ENCODE data around the gene LCOR.

The LCOR gene

GRCh38 chr10:96988426-96988825 is 156.3 kb downstream of the LCOR start:
- no peak for DNase-seq

GRCh38 chr10:96991313-96991841 is 159.3 kb downstream of the LCOR start:
- no peak for DNase-seq

- DNase-seq: no peak
Measured at GRCh38 chr10:96992721-96993120, 160.6 kb downstream of the LCOR start.

- DNase-seq: no peak
Measured at GRCh38 chr10:96995851-96996250, 163.8 kb downstream of the LCOR start.

- DNase-seq: no peak
Measured at GRCh38 chr10:96996275-96996965, 164.3 kb downstream of the LCOR start.

GRCh38 chr10:96998329-96998888 is 166.3 kb downstream of the LCOR start:
- no peak for DNase-seq

- no peak for DNase-seq
Measured at GRCh38 chr10:96999337-96999736, 167.2 kb downstream of the LCOR start.

- no peak for DNase-seq
Measured at GRCh38 chr10:96999987-97000386, 167.9 kb downstream of the LCOR start.

- no peak for DNase-seq
Measured at GRCh38 chr10:97000487-97001182, 168.5 kb downstream of the LCOR start.

- no peak for DNase-seq
Measured at GRCh38 chr10:97001183-97001991, 169.3 kb downstream of the LCOR start.

- no peak for DNase-seq
Measured at GRCh38 chr10:97002670-97003069, 170.6 kb downstream of the LCOR start.

GRCh38 chr10:97003151-97003803 is 171.2 kb downstream of the LCOR start:
- DNase-seq: no peak

GRCh38 chr10:97003804-97004201 is 171.7 kb downstream of the LCOR start:
- DNase-seq: no peak

GRCh38 chr10:97004591-97004990 is 172.5 kb downstream of the LCOR start:
- no peak for DNase-seq

- DNase-seq: no peak
Measured at GRCh38 chr10:97005349-97005748, 173.3 kb downstream of the LCOR start.

- no peak for DNase-seq
Measured at GRCh38 chr10:97006364-97006763, 174.3 kb downstream of the LCOR start.

GRCh38 chr10:97007417-97007816 is 175.3 kb downstream of the LCOR start:
- no peak for DNase-seq

GRCh38 chr10:97010695-97011206 is 178.7 kb downstream of the LCOR start:
- no peak for DNase-seq

GRCh38 chr10:97011397-97011796 is 179.3 kb downstream of the LCOR start:
- no peak for DNase-seq

- DNase-seq: no peak
Measured at GRCh38 chr10:97012470-97012869, 180.4 kb downstream of the LCOR start.

GRCh38 chr10:97013568-97013967 is 181.5 kb downstream of the LCOR start:
- no peak for DNase-seq

- no peak for DNase-seq
Measured at GRCh38 chr10:97013983-97014382, 181.9 kb downstream of the LCOR start.

Measured in NCI-H524 (cell line).